ENCODE data around the gene PWP1.

PWP1 gene

GRCh38 chr12:107667464-107667863, 18.1 kb upstream of the PWP1 start:
- no peak overlapping the region for H3K27ac ChIP-seq (ENCODE audit: low read length)
- TF ChIP-seq CTCF (IDR thresholded peaks at IDR 0.05; ENCODE audit: borderline replicate concordance, extremely low read depth, low read length, poor library complexity, severe bottlenecking) (no peak), EZH2 (IDR thresholded peaks at IDR 0.05; ENCODE audit: borderline replicate concordance, low read depth, low read length, severe bottlenecking) (no peak)
- ATAC-seq (ENCODE audit: insufficient read depth, low read depth) (no peak), DNase-seq (no peak)
- no peaks in the 10 kb centered on the region for H3K4me1 ChIP-seq (ENCODE audit: insufficient read depth, low read length)
- no peaks in the 10 kb centered on the region for H4K20me1 ChIP-seq (ENCODE audit: insufficient read depth, low read length)
- H3K9me3 ChIP-seq (ENCODE audit: insufficient read depth, low read length, severe bottlenecking) = no peaks in the 10 kb centered on the region
- H3K9ac ChIP-seq (ENCODE audit: low read depth, low read length) = no peak overlapping the region
- no peaks in the 10 kb centered on the region for H3K79me2 ChIP-seq (ENCODE audit: insufficient read depth, low read length)
- no peak overlapping the region for H2AFZ ChIP-seq (ENCODE audit: low read depth, low read length)
- no peak overlapping the region for H3K4me3 ChIP-seq (ENCODE audit: low read depth in 1 of 2, low read length in 2 of 2)
- no peak overlapping the region for H3K4me2 ChIP-seq (ENCODE audit: insufficient read depth, low read length)
- peaks cover 6% of the 10 kb centered on the region for H3K27me3 ChIP-seq (ENCODE audit: insufficient read depth, low read length, poor library complexity)
- no peaks in the 10 kb centered on the region for H3K36me3 ChIP-seq (ENCODE audit: insufficient read depth, low read length)

DNA sequence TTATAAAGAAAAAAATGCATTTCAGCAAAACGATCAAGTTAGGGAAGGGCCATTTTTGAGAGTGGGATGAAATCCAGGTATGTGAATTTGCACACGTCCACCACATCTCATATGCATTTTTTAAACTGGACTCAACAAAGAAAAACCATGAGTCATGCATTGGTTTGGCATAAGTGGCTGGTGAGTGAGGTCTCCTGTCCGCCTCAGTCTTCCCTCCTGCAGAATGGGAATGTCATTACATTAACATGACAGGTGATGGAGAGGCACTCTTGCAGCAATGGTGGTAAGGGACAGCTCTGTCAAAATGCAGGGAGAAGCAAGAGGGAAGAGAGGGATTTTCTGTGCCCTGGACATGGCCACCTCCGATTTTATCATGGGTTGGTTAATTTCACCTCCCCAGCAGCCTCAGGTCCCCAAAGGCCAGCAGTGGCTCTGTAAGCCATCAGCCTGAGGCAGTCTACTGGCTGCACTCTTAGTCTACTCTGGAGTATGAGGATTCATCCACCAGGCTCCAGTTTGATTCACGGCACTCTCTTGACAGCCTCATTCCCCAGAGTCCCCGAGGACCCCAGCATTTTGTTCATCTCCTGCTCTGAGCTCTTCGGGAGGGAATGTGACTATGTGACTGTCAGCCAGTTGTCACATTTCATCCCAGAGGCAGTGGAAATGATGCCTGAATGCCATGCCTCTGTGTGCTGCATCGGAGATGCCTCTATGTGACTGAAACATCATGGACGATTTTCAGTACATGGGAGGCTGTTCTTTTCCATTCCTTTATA, 17.1 kb upstream of the PWP1 start:
- H3K9ac ChIP-seq (ENCODE audit: low read depth, low read length) = no peak overlapping the region

DNA sequence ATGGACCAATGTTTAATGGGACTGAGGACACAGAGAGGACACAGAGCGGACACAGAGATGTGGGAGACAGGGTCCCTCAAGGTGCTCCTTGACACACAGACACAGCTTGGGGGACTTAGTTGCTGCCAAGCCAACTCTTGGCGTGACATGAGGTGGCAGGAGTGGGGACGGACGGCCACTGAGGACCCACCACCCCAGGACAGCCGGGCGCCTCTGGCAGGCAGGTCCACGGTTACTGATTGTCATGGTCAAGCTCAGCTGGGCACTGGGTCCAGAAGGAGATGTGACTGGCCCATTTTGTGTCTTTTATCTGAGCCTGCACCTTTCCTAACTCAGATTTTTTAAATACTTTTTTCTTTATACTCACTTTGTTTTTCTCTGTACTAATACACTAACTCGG, 15.7 kb upstream of the PWP1 start:
- no peak overlapping the region for H3K9ac ChIP-seq (ENCODE audit: low read depth, low read length)
- no peak overlapping the region for H3K4me2 ChIP-seq (ENCODE audit: insufficient read depth, low read length)
- no peak overlapping the region for H2AFZ ChIP-seq (ENCODE audit: low read depth, low read length)
- no peak overlapping the region for H3K4me3 ChIP-seq (ENCODE audit: low read depth in 1 of 2, low read length in 2 of 2)
- no peaks in the 10 kb centered on the region for H3K4me1 ChIP-seq (ENCODE audit: insufficient read depth, low read length)
- ATAC-seq (ENCODE audit: insufficient read depth, low read depth) = no peak
- no peak for TF ChIP-seq CTCF (IDR thresholded peaks at IDR 0.05; ENCODE audit: borderline replicate concordance, extremely low read depth, low read length, poor library complexity, severe bottlenecking)
- TF ChIP-seq EZH2 (IDR thresholded peaks at IDR 0.05; ENCODE audit: borderline replicate concordance, low read depth, low read length, severe bottlenecking) = no peak
- no peaks in the 10 kb centered on the region for H3K36me3 ChIP-seq (ENCODE audit: insufficient read depth, low read length)
- H3K9me3 ChIP-seq (ENCODE audit: insufficient read depth, low read length, severe bottlenecking) = no peaks in the 10 kb centered on the region
- H3K27ac ChIP-seq (ENCODE audit: low read length) = no peak overlapping the region
- H3K79me2 ChIP-seq (ENCODE audit: insufficient read depth, low read length) = no peaks in the 10 kb centered on the region
- DNase-seq = no peak
- no peaks in the 10 kb centered on the region for H4K20me1 ChIP-seq (ENCODE audit: insufficient read depth, low read length)
- H3K27me3 ChIP-seq (ENCODE audit: insufficient read depth, low read length, poor library complexity) = peaks cover 16% of the 10 kb centered on the region

More for the DNA sequence above, 17.1 kb upstream of the PWP1 start:
- DNase-seq = no peak
- H3K36me3 ChIP-seq (ENCODE audit: insufficient read depth, low read length) = no peaks in the 10 kb centered on the region
- H3K4me2 ChIP-seq (ENCODE audit: insufficient read depth, low read length) = no peak overlapping the region
- peaks cover 14% of the 10 kb centered on the region for H3K27me3 ChIP-seq (ENCODE audit: insufficient read depth, low read length, poor library complexity)
- ATAC-seq (ENCODE audit: insufficient read depth, low read depth) = no peak
- no peak overlapping the region for H3K27ac ChIP-seq (ENCODE audit: low read length)
- H2AFZ ChIP-seq (ENCODE audit: low read depth, low read length) = no peak overlapping the region
- no peaks in the 10 kb centered on the region for H3K9me3 ChIP-seq (ENCODE audit: insufficient read depth, low read length, severe bottlenecking)
- no peaks in the 10 kb centered on the region for H4K20me1 ChIP-seq (ENCODE audit: insufficient read depth, low read length)
- H3K79me2 ChIP-seq (ENCODE audit: insufficient read depth, low read length) = no peaks in the 10 kb centered on the region
- TF ChIP-seq EZH2 (IDR thresholded peaks at IDR 0.05; ENCODE audit: borderline replicate concordance, low read depth, low read length, severe bottlenecking) (no peak), CTCF (IDR thresholded peaks at IDR 0.05; ENCODE audit: borderline replicate concordance, extremely low read depth, low read length, poor library complexity, severe bottlenecking) (no peak)
- no peaks in the 10 kb centered on the region for H3K4me1 ChIP-seq (ENCODE audit: insufficient read depth, low read length)
- no peak overlapping the region for H3K4me3 ChIP-seq (ENCODE audit: low read depth in 1 of 2, low read length in 2 of 2)
